Lower leg skin (tissue), 3 donors: ENCODE results near the gene LY6G6F.

Source experiments
- POLR2A ChIP-seq, 2 donors: fragments of 450-650 bp; IDR thresholded peaks; one replicate each; pipeline ENCODE4 v1.6.1; 2016 to 2017; ENCODE audit warnings: antibody characterized with exemption in 2 of 2, mild to moderate bottlenecking in 1 of 2, moderate library complexity in 1 of 2
- TF ChIP-seq, protein P1 (sequence below), 3 donors: fragments of 450-650 bp; IDR thresholded peaks; one replicate each; pipeline ENCODE4 v1.5.1; 2016; ENCODE audit warnings: antibody characterized with exemption in 3 of 3, mild to moderate bottlenecking in 3 of 3, moderate library complexity in 2 of 3

GRCh38 chr6:31681135-31681671 is 25.5 kb upstream of the LY6G6F start:
- TF ChIP-seq, protein P1, sequence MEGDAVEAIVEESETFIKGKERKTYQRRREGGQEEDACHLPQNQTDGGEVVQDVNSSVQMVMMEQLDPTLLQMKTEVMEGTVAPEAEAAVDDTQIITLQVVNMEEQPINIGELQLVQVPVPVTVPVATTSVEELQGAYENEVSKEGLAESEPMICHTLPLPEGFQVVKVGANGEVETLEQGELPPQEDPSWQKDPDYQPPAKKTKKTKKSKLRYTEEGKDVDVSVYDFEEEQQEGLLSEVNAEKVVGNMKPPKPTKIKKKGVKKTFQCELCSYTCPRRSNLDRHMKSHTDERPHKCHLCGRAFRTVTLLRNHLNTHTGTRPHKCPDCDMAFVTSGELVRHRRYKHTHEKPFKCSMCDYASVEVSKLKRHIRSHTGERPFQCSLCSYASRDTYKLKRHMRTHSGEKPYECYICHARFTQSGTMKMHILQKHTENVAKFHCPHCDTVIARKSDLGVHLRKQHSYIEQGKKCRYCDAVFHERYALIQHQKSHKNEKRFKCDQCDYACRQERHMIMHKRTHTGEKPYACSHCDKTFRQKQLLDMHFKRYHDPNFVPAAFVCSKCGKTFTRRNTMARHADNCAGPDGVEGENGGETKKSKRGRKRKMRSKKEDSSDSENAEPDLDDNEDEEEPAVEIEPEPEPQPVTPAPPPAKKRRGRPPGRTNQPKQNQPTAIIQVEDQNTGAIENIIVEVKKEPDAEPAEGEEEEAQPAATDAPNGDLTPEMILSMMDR (IDR thresholded peaks at IDR 0.05), result no peak
- no peak for TF ChIP-seq POLR2A (IDR thresholded peaks at IDR 0.05)
